Pancreas (tissue), 10 donors: ENCODE measurements around the gene INPP5A. TPM values are rescaled to one million over a fixed set of nuclear protein-coding genes. Genes with fewer than 3 reads are reported as not detected.

Experiments used
- ATAC-seq, 4 donors: fragments of 200-7000 bp; cut with Tn5 transposase; one replicate each; pipeline versions ENCODE4 v1.8.0 to v1.9.1; 2020; ENCODE audit warnings: mild to moderate bottlenecking in 4 of 4, moderate library complexity in 4 of 4
- DNase-seq, 6 donors: peaks; one replicate each; pipeline ENCODE4 v3.0.0-alpha.2; 2020
- FAIRE-seq: peaks from 2 replicates; lab custom pipeline; 2012; peaks lifted over from hg19 to GRCh38; lab: Jason Lieb, UNC
- H3K27ac ChIP-seq, 4 donors: fragments of 200-600 bp; sonication (generic); 1 replicate in 3 of 4; 2 replicates in 1 of 4; pipeline versions ENCODE4 v1.5.0 to v1.8.0; 2020
- H3K27me3 ChIP-seq, 4 donors: fragments of 200-600 bp; one replicate each; pipeline ENCODE4 v1.8.0; 2021
- H3K36me3 ChIP-seq, 3 donors: fragments of 200-600 bp; sonication (generic) in 1 of 3; one replicate each; pipeline versions ENCODE4 v1.5.0 to v1.8.0; 2020 to 2021
- H3K4me1 ChIP-seq, 3 donors: fragments of 200-600 bp; one replicate each; pipeline ENCODE4 v1.8.0; 2021
- H3K4me3 ChIP-seq, 4 donors: fragments of 200-600 bp; sonication (generic) in 2 of 4; one replicate each; pipeline versions ENCODE4 v1.5.0 to v1.8.0; 2020 to 2021
- H3K9me3 ChIP-seq, 4 donors: fragments of 200-600 bp; one replicate each; pipeline ENCODE4 v1.8.0; 2021
- WGBS, 2 donors: extraction: QIAGEN DNeasy Blood & Tissue Kit; methylation state at CpG; one replicate each; pipeline ENCODE4 v1.1.7; 2013; 5-methylcytosine and 5-hydroxymethylcytosine counted together
- intact Hi-C, 3 donors: fragments of 100-400 bp; cut with DNase I; formaldehyde crosslinking; loops; one replicate each; pipeline versions ENCODE4 v1.11.1 to v1.14.2; 2022
- polyA plus RNA-seq, 2 donors: library from polyadenylated mRNA; stranded (reverse); fragments of 200-250 nt; gene quantifications; one replicate each; pipeline ENCODE4 v1.2.3, GENCODE V29; 2013
- total RNA-seq, 6 donors: library from RNA; stranded (reverse); fragmentation: NEBNext Ultra II Directional in 4 of 6; extraction: Animal tissue kit (Norgen Biotek cat#: 25700) in 4 of 6; gene quantifications; one replicate each; pipeline versions ENCODE4 v1.2.1 to v1.2.4, GENCODE V29; 2021 to 2023
- TF ChIP-seq, protein P1 (sequence below), 4 donors: fragments of 200-600 bp; sonication (generic) in 3 of 4; IDR thresholded peaks; one replicate each; pipeline versions ENCODE4 v1.5.0 to v1.8.0; 2021; ENCODE audit warnings: antibody characterized with exemption in 4 of 4
- donor health status: healthy with polysubstance abuse.
- donor health status: DM: no; HTN: no; CAD: no; lungs with moderate emphysema.
- donor health status: DM: no; HTN: no; CAD: no.
- donor health status: control.
- donor health status: control.
- donor health status: Bipolar disorder and iron deficiency.
- donor health status: DM: yes; HTN: yes; CAD: no.
- donor health status: DM: no; HTN: no; CAD: no.
- donor health status: DM: no; HTN: no; CAD: no.
- donor health status: DM: yes; HTN: yes; CAD: no.

Gene INPP5A
- total and polyA plus RNA-seq, 8 donors, result 5.9 to 15.6 (median 11.3) TPM

DNA sequence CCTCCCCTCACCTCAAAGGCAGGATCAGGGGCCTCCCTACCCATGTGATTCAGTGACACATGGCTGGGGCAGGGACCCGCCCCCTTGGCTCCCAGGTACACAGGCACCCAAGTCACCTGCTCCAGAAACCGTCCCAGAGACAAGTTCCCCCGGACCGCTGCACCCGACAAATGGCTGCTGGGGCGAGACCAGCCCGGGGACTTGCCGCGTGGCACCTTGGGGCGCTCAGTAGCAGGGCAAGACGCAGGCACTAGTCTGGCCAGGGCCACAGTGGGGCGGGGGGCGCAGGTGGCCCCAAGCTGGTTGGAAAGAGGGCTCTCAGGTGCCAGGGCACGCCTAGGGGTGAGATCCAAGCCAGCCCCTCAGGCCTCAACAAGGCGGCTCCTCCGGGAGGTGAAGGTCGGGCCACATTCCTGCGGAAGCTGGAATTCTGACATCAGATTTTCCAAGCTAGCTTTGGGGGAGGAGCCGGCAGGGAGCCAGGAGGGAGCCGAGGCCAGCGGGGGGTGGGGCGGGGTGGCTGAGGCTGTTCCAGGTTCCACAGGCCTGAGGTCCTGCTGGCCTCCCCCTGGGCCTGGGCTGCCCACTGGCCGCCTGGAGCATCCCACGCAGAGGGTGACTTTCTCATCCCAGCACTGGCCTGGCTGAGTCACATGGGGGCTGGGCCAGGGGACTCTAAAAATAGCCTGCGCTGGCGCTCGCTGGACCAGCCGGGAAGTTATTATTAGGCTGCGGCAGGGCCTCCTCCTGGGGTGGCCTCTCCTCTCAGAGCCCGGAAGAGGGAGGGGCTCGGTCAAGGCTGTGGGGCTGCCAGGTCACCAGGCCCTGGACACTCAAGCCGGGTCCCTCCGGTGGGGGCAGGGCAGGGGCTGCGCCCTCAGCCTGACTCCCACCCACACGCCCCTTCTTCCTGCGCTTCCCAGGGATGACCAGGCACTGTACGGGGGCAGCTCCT is 20.5 kb upstream of the INPP5A start:
- ATAC-seq (peak; percentile 74 to 85 (median 78)), DNase-seq (peak; percentile 86 to 94 (median 89)), FAIRE-seq (no peak)
- H3K4me3 ChIP-seq, result no peak overlapping the region
- peaks cover 36 to 37% (median 37%) of the 10 kb centered on the region in 3 donors for H3K4me1 ChIP-seq
- TF ChIP-seq, protein P1, sequence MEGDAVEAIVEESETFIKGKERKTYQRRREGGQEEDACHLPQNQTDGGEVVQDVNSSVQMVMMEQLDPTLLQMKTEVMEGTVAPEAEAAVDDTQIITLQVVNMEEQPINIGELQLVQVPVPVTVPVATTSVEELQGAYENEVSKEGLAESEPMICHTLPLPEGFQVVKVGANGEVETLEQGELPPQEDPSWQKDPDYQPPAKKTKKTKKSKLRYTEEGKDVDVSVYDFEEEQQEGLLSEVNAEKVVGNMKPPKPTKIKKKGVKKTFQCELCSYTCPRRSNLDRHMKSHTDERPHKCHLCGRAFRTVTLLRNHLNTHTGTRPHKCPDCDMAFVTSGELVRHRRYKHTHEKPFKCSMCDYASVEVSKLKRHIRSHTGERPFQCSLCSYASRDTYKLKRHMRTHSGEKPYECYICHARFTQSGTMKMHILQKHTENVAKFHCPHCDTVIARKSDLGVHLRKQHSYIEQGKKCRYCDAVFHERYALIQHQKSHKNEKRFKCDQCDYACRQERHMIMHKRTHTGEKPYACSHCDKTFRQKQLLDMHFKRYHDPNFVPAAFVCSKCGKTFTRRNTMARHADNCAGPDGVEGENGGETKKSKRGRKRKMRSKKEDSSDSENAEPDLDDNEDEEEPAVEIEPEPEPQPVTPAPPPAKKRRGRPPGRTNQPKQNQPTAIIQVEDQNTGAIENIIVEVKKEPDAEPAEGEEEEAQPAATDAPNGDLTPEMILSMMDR (IDR thresholded peaks at IDR 0.05), result no peak
- no peaks in the 10 kb centered on the region for H3K27me3 ChIP-seq
- peak overlapping the region; percentile 85 to 96 (median 91) for H3K27ac ChIP-seq
- no peaks in the 10 kb centered on the region for H3K36me3 ChIP-seq
- H3K9me3 ChIP-seq, result no peaks in the 10 kb centered on the region
- intact Hi-C loops, result no loop called here
- WGBS, 2 donors, result 13 to 14% methylated on average over 37 of the region's 37 CpGs

- intact Hi-C loops, result no loop called here
- H3K27ac ChIP-seq, result peak overlapping the region; percentile 85 to 96 (median 91)
- no peaks in the 10 kb centered on the region for H3K9me3 ChIP-seq
- H3K4me1 ChIP-seq, result peaks cover 36 to 37% (median 37%) of the 10 kb centered on the region in 3 donors
- ATAC-seq (no peak), DNase-seq (peak in 4 of 6 donors; percentile 32 to 71 (median 56)), FAIRE-seq (no peak)
- peak overlapping the region in 1 of 4 donors; percentile 3 for H3K4me3 ChIP-seq
- TF ChIP-seq, protein P1 (IDR thresholded peaks at IDR 0.05), result no peak
- no peaks in the 10 kb centered on the region for H3K36me3 ChIP-seq
- H3K27me3 ChIP-seq, result no peaks in the 10 kb centered on the region
- 46 to 48% methylated on average over 16 of the region's 16 CpGs for WGBS, 2 donors
Observed at GRCh38 chr10:132517951-132518521, 19.6 kb upstream of the INPP5A start.

DNA sequence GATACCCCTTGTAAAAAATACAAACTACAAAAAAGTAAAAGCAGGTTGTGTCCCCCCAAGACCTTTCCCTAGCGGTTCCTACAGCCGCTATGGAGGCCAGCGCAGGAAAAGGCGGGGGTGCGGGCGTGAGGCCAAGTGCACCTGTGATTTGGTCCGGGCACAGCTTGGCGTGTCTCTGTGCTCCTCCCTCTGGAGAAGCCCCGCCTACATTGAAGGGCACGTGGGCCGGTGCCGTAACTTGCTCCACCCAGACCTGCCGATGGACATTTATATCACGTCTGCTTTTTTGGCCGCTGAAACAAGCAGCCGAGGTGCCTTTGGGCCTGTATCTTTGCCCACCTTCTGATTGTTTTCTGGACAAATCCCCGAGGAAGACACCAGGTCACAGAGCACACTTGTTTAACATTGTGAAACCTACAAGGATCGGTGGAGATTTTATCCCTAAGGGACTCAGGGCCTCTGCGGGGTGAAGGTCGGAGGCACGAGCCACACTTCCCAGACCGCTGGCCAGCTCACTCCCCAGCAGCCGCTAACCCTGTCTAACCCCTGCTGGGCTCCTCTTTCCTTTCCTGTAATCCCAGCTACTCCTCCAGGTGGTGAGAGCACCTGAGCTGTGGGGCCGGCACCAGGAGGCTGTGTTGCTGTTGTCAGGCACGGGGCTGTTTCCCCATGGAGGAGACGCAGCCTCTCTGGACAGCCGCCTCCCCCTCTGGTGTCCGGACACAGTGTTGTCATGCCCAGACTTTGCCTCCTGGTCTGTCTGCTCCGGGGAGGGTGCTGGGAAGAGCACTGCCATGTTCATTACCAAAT is 18.8 kb upstream of the INPP5A start:
- H3K27me3 ChIP-seq, result no peaks in the 10 kb centered on the region
- no peaks in the 10 kb centered on the region for H3K9me3 ChIP-seq
- intact Hi-C loops, result no loop called here
- H3K36me3 ChIP-seq, result no peaks in the 10 kb centered on the region
- WGBS, 2 donors, result 18 to 21% methylated on average over 29 of the region's 29 CpGs
- ATAC-seq, result peak; percentile 78 to 86 (median 82)
- peaks cover 36 to 37% (median 37%) of the 10 kb centered on the region in 3 donors for H3K4me1 ChIP-seq
- H3K4me3 ChIP-seq, result peak overlapping the region in 1 of 4 donors; percentile 3
- TF ChIP-seq, protein P1 (IDR thresholded peaks at IDR 0.05), result no peak
- no peak for FAIRE-seq
- H3K27ac ChIP-seq, result peak overlapping the region; percentile 85 to 96 (median 91)
- DNase-seq, result peak; percentile 92 to 97 (median 94)

- Histone ChIP-seq H3K9me3 (no peaks in the 10 kb centered on the region), H3K27me3 (no peaks in the 10 kb centered on the region), H3K4me1 (peaks cover 36 to 37% (median 37%) of the 10 kb centered on the region in 3 donors), H3K36me3 (no peaks in the 10 kb centered on the region), H3K4me3 (no peak overlapping the region), H3K27ac (peak overlapping the region; percentile 61 to 96 (median 88))
- TF ChIP-seq, protein P1 (IDR thresholded peaks at IDR 0.05), result no peak
- ATAC-seq, result no peak
- intact Hi-C loops, result no loop called here
- WGBS, 2 donors, result 83 to 85% methylated on average over 30 of the region's 30 CpGs
- no peak for FAIRE-seq
- peak in 3 of 6 donors; percentile 36 to 80 (median 59) for DNase-seq
Observed at GRCh38 chr10:132519382-132520176, 18.0 kb upstream of the INPP5A start.
